HS-5 (cell line): ENCODE results near the gene MUCL1.
"Not testable (repeated sequence)": the region's sequence is repeated elsewhere in the genome, so short reads cannot be mapped to it uniquely, and the experiment has no call there.

Experiments
- DNase-seq: peaks from one replicate; pipeline ENCODE4 v3.0.0-alpha.2; 2012; ENCODE audit warnings: low read depth

The MUCL1 gene, protein sequence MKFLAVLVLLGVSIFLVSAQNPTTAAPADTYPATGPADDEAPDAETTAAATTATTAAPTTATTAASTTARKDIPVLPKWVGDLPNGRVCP

DNA sequence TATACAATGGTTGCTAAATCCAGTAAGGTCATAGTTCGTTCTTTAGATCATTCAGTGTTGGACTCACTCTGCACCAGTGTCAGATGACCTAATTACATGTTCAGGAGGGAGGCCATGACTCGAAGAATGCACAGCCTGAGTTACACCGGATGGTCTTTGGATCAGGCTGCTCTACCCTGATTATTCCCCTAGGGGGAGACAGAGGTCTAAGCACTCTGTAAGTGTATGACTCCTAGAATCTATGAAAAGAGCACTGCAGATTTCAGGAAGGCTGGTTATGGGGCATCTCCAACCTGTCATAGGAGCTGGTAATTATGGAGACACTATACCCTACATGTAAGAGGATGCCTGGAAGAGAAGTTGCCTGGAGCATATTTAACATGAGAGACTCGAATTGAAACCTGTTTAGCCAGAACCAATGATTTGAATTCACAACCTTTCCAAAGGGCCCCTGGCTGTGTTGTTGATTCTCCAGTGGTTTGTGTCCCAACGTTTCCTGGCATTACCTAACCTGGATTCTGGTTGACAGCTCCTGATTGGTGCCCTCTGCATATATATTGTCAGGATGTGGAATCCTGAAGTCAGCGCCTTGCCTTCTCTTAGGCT is at the start of gene MUCL1:
Gene MUCL1 (plus strand): TSS at position 584 of the 606 bp plus-strand sequence. CDS start 67 bp downstream, outside the sequence.
- DNase-seq = peak; percentile 65

DNA sequence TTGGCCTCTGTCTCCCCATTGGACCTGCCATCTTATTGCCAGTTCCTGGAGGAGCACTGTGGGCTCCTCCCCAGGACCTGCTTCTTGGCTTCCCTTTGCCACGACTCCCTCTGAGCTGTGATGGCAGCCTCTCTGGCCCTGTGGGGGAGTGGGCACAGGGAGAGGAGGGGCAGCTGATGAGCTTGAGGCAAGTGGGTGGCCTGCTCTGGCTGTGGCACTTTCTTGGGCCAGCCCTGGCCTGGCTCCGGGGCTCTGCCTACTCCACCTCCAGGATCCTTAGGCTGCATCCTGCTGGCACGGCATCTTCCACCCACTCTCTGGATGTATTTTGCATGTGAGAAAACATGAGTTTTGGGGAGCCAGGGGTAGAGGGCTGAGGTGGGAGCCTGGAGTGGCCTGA is 32.6 kb upstream of the MUCL1 start:
- DNase-seq = no peak

DNA sequence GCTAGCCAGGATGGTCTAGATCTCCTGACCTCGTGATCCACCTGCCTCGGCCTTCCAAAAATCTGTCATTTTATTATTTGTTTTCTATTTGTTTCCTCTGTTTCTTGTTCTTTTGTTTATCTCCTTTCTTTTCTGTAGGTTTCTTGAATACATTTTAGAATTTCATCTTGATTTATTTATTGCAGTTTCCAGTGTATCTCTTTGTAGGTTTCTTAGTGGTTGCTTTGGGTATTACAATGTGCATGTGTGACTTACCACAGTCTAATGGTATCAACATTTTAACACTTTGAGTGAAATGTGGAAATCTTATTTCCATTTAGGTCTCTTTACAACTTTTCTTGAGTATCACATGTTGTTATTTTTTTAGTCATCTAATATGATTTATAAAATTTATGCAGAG is 29.9 kb upstream of the MUCL1 start:
- DNase-seq = no peak

DNA sequence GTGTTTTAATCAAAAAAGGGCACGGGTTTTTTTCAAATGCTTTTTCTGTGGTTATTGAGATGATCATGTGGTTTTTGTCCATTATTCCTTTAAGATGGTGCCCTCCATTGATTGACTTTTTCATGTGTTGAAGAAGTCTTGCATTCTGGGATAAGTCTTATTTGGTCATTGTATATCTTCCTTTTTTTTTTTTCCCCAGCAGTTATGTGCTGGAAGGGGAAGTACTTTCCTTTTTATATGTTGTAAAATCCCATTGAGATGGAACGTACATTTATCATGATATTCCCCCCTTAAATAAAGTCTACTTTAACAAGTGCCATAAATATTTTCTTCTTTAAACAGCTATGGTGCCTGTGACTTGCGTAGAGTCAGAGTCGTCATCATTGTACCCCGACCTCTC is 24.8 kb upstream of the MUCL1 start:
- DNase-seq = no peak

DNA sequence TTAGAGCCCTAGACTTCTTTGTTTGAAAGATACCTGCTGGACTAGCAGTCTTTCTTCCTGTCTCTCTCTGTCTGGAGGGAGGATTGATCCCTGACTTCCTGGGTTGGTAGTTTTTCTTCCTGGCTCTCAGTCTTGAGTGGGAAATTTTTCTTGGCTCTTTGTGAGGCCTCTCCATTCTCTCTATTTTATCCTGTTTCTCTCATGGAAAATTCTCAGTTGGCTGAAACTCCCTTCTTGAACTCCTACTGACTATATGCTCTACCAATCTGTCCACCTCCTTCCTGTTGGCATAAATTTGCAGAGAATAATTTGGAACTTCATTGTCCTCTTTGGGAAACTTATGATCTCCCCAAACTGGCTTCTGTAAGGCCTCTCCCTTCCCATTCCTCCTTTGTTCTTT is 24.1 kb upstream of the MUCL1 start:
- no peak for DNase-seq

DNA sequence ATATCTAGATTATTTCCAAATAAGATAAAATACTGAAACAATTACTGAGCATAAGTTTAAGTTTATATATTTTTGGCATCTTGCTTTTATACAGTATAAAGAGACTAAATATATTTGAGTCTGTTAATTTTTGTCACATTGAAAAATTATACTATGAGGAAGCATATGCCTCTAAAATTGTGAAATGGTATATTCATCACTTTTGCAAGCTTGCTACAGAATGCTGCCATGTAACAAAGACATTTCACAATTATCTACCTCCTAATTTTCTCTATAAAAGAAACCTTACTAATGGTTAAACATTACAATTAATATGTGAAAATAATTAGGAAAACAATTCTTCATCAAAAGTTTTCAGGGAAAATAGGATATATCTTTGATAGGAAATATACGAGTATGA is 22.7 kb upstream of the MUCL1 start:
- DNase-seq = no peak

DNA sequence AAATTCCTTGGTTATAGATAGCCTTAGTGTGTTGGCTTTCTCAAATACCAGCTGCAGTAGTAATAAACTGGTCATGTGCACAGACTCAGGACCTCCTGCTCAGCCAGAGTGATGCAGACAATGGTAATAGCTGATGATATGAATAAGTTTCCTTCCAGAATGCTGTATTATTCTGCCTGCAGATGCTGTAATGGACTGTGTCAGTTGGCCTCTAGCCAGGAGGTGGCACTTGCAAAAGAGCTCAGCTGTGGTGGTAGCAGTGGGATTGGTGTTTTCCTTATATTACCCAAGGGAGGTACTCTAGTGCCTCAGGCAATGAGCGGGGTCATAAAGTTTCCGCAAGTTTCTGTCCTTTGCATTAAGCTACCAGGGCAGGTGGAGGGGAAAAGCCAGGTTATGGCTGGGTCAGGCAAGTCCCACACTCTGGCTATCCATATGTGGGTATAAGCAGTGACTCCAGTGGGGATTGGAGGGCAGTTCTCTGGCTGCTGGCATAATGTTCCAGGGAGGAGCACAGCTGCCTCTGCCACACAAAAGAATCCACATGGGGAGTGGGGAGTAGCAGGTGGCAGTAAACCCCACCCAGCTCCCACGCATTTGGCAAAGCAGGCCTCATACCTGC is 14.0 kb upstream of the MUCL1 start:
- no peak for DNase-seq

DNA sequence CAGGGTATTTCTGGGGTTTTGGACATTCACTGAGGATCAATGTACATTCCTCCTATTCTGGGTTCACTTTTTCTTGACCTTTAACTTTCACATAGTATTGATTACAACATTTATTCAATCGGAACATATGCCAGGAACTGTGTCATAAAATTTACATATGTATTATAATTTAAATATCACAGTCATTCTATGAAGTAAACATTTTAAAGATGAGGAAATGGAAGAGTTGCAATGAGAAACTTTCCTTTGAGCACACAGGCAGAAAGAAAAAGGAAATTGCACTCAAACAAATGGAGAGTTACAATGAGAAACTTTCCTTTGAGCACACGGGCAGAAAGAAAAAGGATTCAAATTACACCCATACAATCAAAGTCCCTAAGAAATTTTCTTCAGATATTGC is 3.1 kb downstream of the MUCL1 start:
- no peak for DNase-seq

DNA sequence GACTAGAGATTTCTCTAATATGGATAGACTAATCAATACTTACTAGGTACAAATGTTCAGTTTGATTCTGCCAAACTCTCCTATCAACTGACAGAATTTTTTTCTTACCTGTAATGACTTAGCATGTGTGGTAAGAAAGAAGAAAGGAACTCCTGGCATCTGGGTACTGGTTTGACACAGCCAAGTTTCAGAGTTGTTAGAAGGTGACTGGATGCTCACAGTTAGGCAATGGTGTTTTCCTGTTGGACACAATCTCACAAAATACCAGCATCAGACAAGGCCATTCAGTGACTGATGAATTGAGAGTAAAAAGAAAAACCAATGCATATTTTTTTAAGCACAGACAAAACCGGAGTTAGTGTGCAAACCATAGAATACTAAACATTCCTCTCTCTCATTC is 4.2 kb downstream of the MUCL1 start:
- no peak for DNase-seq

DNA sequence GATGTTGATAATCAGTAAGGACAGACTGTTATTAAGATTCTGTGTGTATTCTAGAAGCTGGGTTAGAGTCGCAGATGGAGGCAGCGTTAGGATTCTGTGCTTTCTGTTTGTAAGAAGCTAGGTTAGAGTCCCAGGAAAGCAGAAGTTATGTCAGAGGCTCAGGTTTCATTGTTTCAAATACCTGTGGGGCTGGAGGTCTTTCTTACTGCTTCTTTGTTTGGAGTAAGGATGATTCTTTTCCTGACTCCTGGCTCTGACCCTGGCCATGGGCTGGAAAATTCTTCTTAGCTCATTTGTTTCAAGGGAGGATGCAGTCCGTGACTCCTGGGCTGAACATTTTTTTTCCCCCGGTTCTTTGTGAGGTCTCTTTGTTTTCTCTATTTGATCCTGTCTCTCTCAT is 5.2 kb downstream of the MUCL1 start:
- DNase-seq = no peak

DNA sequence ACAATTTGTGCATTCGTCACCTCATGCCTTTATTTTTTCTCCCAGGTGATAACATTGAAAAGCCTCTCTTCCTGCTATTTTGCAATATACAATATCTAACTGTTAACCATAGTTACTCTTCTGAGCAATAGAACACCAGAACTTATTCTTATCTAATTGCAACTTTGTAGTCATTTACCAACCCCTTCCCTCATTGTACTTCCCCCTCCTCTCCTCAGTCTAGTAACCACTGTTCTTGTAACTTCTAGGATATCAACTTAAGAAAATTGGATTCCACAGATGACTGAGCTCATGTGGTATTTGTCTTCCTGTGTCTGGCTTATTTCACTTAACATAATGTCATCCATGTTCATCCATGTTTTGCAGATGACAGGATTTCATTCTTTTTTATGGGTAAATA is 7.6 kb downstream of the MUCL1 start:
- DNase-seq = no peak

DNA sequence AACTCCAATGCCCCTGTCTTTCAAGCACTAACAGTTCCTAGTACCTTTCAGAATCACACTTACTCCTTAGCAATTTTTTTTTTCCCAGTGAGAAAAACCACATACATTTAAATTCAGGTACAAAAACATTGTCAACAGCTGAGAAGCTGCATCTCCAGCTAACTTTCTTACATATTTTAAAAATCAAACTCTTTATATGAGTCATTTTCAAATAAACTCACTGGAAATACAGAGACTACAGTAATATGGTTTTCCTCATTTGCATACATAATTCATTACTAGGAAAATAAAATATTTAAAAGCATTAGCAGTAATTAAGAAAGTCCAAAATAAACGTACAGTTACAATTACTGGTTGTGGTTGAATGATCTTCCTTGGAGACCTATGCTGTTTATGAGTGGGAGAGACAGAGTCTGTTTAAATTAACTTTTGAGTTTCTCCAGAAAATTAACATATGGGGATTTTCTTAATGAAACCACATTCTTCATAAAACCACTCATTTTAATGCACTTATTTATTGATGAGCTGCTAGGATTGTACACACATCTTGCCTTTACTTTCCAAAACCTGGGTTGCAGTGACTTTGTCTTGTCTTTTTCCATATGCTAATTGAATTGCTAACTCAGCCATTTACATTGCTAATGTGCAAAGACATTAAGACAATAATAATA is 9.8 kb downstream of the MUCL1 start:
- DNase-seq = no peak

DNA sequence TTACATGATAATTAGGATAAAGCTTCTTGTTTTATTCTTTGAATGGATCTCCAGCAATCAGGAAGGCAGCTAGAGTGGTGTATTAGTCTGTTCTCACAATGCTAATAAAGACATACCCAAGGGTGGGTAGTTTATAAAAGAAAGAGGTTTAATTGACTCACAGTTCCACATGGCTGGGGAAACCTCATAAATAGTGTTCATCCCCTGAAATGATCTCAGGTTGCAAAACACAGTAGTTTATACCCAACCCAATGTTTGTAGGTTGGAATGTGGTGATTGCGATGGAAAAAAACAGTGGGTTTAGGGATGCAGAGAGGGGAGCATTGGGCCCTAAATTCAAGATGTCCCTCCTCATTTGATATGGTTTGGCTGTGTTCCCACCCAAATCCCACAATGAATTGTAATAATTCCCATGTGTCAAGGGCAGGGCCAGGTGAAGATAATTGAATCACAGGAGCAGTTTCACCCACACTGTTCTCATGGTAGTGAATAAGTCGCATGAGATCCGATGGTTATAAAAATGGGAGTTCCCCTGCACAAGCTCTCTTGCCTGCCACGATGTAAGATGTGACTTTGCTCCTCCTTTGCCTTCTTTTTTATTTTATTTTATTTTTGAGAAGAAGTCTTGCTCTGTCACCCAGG is 11.5 kb downstream of the MUCL1 start:
- no peak for DNase-seq

DNA sequence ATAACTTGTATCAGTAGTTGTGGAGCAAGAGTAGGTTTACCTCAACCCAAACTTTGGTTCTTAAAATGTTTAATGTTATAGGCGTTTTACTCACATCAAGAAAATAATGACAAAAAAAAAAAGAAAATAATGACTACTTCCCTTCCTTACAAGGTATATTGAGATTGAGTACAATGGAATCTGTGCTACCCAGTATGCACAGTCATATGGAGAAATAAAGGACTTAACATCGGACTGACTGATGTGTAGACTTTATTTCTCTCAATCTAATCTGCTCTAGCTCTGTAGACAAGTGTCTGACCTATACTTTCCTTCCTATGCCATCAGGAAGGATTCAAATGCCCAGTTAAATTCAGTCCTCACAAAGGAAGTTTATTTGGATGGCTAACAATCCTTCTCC is 14.4 kb downstream of the MUCL1 start:
- no peak for DNase-seq

DNA sequence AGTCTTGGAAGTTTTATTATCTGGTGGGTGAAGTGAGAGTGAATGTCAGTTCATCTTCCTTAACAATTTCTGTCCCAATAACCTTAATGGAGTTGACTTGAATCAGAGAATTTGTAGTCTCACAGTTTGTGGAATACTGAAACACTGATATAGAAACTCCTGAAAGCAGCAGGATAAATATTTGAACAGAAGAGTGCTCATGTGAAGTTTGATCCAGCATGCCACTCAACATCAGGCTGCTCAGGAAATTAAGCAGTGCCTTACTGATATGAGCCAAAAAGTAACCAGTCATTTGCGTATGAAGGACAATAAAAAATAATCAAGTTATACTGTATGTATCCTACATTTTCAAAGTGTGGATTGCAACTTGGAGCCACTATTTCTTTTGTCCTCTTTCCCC is 15.7 kb downstream of the MUCL1 start:
- no peak for DNase-seq

DNA sequence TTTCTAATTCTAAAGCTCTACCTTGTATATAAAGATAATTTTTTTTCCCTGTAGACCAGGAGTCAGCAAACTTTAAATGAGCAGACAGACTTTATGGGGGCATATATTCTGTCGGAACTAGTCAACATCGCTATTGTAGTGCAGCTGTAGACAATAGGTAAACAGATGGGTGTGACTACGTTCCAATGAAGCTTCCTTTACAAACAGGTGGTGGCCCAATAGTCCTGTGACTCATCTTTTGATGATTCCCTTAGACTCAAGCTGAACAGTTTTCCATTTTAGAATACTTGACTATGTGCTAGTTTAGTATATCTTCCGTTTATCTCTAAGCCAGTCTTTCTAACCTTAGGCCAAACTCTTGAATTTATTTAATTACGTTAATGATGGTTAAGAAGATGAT is 16.3 kb downstream of the MUCL1 start:
- no peak for DNase-seq

DNA sequence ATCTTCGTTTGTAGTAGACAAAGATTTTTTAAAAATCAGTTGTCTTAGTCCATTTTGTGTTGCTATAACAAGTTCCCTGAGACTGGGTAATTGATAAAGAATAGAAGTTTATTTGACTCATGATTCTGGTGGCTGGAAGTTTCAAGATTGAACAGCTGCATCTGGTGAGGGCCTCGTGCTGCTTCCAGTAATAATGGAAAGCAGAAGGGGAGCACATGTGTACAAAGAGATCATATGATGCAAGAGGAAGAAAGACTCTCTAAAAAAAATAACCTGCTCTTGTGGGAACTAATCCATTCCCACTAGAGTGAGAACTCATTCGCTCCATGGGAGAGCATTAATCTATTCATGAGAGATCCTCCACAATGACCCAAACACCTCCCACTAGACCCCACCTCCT is 24.8 kb downstream of the MUCL1 start:
- DNase-seq = peak; percentile 40

DNA sequence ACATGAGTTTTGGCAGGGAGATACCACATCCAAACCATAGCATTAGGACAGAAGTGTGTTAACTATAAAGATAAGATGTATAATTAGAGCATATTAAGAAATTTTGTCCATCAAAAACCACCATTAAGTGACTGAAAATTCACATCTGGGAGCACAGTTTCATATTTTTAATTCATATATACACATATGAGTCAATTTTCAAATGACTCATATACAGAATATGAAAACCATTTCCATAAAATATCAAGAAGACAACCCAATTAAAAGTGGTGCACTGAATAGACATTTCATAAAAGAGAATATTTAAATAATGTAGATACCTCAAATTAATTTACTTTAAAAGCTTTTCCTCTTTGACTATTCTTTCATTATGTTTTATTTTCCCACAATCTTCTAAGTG is 25.3 kb downstream of the MUCL1 start:
- peak; percentile 47 for DNase-seq

DNA sequence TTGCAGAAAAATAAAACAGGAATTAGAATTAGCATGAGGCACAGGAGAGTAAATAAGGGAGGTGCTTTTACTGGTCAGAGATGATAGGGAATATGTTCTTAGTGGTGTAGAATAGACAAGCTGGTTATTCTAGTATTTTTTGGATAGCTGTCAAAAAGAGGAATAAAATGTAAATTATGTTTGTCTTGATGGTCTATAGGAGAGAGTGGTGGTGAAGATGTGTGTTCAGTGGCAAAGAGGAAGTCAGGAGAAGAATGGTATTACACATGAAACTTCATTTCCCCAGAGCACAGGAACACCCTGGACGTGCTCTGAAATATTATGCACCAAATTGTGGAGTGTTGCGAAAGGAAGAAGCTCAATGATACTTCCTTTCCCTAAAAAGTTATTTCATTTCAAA is 27.8 kb downstream of the MUCL1 start:
- DNase-seq = no peak

DNA sequence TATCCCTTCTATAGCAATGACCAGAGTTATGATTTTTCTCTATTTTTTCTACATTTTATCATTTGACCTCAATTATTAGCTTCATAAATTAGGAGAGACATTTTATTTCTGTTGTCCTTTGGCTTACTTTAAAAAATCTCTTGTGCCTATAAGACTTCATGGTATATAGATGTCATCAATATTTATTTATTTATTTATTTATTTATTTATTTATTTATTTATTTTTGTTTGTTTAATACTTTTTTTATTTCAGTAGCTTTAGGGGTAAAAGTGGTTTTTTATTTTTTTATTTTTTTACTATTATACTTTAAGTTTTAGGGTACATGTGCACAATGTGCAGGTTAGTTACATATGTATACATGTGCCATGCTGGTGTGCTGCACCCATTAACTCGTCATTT is 28.3 kb downstream of the MUCL1 start:
- DNase-seq = not testable (repeated sequence)

DNA sequence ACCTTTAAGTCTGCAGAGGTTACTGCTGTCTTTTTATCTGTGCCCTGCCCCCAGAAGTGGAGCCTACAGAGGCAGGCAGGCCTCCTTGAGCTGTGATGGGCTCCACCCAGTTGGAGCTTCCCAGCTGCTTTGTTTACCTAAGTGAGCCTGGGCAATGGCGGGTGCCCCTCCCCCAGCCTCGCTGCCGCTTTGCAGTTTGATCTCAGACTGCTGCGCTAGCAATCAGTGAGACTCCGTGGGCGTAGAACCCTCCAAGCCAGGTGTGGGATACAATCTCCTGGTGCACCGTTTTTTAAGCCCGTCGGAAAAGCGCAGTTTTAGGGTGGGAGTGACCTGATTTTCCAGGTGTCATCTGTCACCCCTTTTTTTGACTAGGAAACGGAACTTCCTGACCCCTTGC is 34.1 kb downstream of the MUCL1 start:
- not testable (repeated sequence) for DNase-seq

DNA sequence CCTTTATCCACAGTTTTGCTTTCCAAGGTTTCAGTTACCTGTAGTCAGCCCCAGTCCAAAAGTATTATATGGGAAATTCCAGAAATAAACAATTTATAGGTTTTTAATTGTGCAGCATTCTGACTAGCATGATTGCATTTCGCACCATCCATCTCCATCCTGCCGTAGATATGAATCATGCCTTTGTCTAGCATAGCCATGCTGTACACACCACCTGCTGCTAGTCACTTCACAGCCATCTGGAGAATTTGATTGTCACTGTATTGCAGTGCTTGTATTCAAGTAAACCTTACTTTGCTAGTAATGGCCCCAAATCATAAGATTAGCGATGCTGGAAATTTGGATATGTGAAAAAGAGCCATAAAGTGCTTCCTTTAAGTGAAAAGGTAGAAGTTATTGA is 36.0 kb downstream of the MUCL1 start:
- no peak for DNase-seq
